Transverse colon (tissue), 4 donors: Measurements from ENCODE around the gene TERC.

Source experiments
- CTCF ChIP-seq, 5 experiments: fragments of 200-600 bp in 3 of 5; fragments of 450-650 bp in 2 of 5; sonication (generic) in 3 of 5; IDR thresholded peaks; 1 replicate in 2 of 5; 2 replicates in 3 of 5; pipeline ENCODE4 v1.5.1; 2016 to 2017; ENCODE audit warnings: antibody characterized with exemption in 5 of 5, inconsistent platforms in 3 of 5, mild to moderate bottlenecking in 2 of 5, moderate library complexity in 1 of 5
- POLR2A ChIP-seq: fragments of 450-650 bp; IDR thresholded peaks from one replicate; pipeline ENCODE4 v1.6.1; 2016; ENCODE audit warnings: antibody characterized with exemption, mild to moderate bottlenecking, moderate library complexity
- POLR2AphosphoS5 ChIP-seq, 3 donors: sonication (generic); formaldehyde crosslinking; IDR thresholded peaks; one replicate each; pipeline ENCODE4 v1.6.1; 2016; ENCODE audit warnings: antibody characterized with exemption in 3 of 3

GRCh38 chr3:169760479-169760878, 4.4 kb downstream of the TERC start:
- TF ChIP-seq POLR2AphosphoS5 (IDR thresholded peaks at IDR 0.05) (no peak), CTCF (IDR thresholded peaks at IDR 0.05) (no peak), POLR2A (no peak)
